Measurements from ENCODE around the gene SMIM45.
"Not testable (repeated sequence)": the region's sequence is repeated elsewhere in the genome, so short reads cannot be mapped to it uniquely, and the experiment has no call there.

The SMIM45 gene

DNA sequence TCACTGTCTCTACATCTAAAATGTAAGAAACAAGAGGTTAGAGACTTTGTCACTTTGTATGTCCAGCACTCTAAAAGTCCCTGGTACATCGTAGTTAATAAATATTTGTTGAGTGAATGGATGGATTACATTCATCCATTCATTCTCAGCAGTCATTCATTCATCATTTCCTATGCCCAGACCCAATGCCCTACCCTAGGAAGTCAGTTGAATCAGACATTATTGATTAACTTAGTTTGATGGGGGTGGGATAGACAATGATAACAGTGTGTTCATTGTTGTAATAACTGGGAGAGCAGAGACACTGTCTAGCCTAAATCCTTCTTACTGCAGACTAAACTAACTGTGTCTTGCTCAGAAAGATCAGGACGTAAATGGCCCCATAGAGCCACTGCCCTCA lies 3.8 kb upstream of the SMIM45 start:
- peaks cover 17% of the 10 kb centered on the region for H3K79me2 ChIP-seq (ENCODE audit: insufficient read depth, low read length)

DNA sequence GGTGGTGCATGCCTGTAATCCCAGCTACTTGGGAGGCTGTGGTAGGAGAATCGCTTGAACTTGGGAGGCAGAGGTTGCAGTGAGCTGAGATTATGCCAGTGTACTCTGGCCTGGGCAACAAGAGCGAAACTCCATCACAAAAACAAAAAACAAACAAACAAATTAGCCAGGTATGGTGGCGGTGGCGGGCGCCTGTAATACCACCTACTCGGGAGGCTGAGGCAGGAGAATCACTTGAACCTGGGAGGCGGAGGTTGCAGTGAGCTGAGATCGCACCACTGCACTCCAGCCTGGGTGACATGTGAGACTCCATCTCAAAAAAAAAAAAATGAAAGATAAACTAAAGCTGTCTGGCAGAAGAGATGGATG lies 3.0 kb upstream of the SMIM45 start:
- peaks cover 16 to 20% of the 10 kb centered on the region in 2 donors for H3K4me1 ChIP-seq (ENCODE audit: control insufficient read depth in 1 of 2, insufficient read depth in 2 of 2, low read length in 2 of 2)
- intact Hi-C loops (cut with micrococcal nuclease): not testable (repeated sequence)

More for the DNA sequence above, 3.8 kb upstream of the SMIM45 start:
- H3K4me2 ChIP-seq (replicated peaks; ENCODE audit: extremely low read depth, low read length, poor library complexity, severe bottlenecking): no peak overlapping the region
- Mint-ChIP-seq H3K36me3 (peaks cover 3% of the 10 kb centered on the region in 2 donors), H3K9me3 (peaks cover 0 to 1% (median 0%) of the 10 kb centered on the region in 7 donors), H3K27ac (no peak overlapping the region), H3K4me1 (peaks cover 24% of the 10 kb centered on the region), H3K4me3 (no peak overlapping the region), H3K27me3 (ENCODE audit: low read depth in 3 of 3) (peaks cover 0 to 13% (median 2%) of the 10 kb centered on the region in 3 donors)
- H3K36me3 ChIP-seq (replicated peaks in 1 of 2; ENCODE audit: control insufficient read depth in 1 of 2, insufficient read depth in 2 of 2, low read length in 2 of 2): no peaks in the 10 kb centered on the region
- H3K9me3 ChIP-seq (replicated peaks in 1 of 2; ENCODE audit: control insufficient read depth in 1 of 2, insufficient read depth in 1 of 2, low read length in 2 of 2): no peaks in the 10 kb centered on the region
- H3K27ac ChIP-seq (ENCODE audit: low read depth in 1 of 2, low read length in 2 of 2): no peak overlapping the region
- TF ChIP-seq CTCF (IDR thresholded peaks at IDR 0.05): no peak
- no CpG with 5 or more reads among the region's 2 CpGs for WGBS (ENCODE audit: insufficient coverage)
- no peak overlapping the region for H3K4me3 ChIP-seq (replicated peaks in 1 of 3; ENCODE audit: low read depth in 2 of 3, low read length in 3 of 3)
- H4K20me1 ChIP-seq (ENCODE audit: insufficient read depth, low read length): no peaks in the 10 kb centered on the region
- H2AFZ ChIP-seq (ENCODE audit: insufficient read depth, low read depth, low read length, poor library complexity, severe bottlenecking): no peak overlapping the region
- no peak for DNase-seq
- H3K4me1 ChIP-seq (ENCODE audit: control insufficient read depth in 1 of 2, insufficient read depth in 2 of 2, low read length in 2 of 2): peaks cover 22 to 27% of the 10 kb centered on the region in 2 donors
- H3K9ac ChIP-seq (ENCODE audit: insufficient read depth, low read length, poor library complexity, severe bottlenecking): no peak overlapping the region
- intact Hi-C loops (cut with micrococcal nuclease): no loop called here
- H3K27me3 ChIP-seq (ENCODE audit: control insufficient read depth in 2 of 2, insufficient read depth in 2 of 2, low read length in 2 of 2): no peaks in the 10 kb centered on the region

More for the DNA sequence above, 3.0 kb upstream of the SMIM45 start:
- not testable (repeated sequence) for H3K4me3 Mint-ChIP-seq; H3K36me3 ChIP-seq (replicated peaks in 1 of 2; ENCODE audit: control insufficient read depth in 1 of 2, insufficient read depth in 2 of 2, low read length in 2 of 2); H3K27me3 ChIP-seq (ENCODE audit: control insufficient read depth in 2 of 2, insufficient read depth in 2 of 2, low read length in 2 of 2); H3K27ac Mint-ChIP-seq; H3K36me3 Mint-ChIP-seq; H3K4me3 ChIP-seq (replicated peaks in 1 of 3; ENCODE audit: low read depth in 2 of 3, low read length in 3 of 3); H2AFZ ChIP-seq (ENCODE audit: insufficient read depth, low read depth, low read length, poor library complexity, severe bottlenecking); H3K9me3 ChIP-seq (replicated peaks in 1 of 2; ENCODE audit: control insufficient read depth in 1 of 2, insufficient read depth in 1 of 2, low read length in 2 of 2); H3K4me2 ChIP-seq (replicated peaks; ENCODE audit: extremely low read depth, low read length, poor library complexity, severe bottlenecking); H4K20me1 ChIP-seq (ENCODE audit: insufficient read depth, low read length); H3K9ac ChIP-seq (ENCODE audit: insufficient read depth, low read length, poor library complexity, severe bottlenecking); H3K9me3 Mint-ChIP-seq; DNase-seq; H3K27ac ChIP-seq (ENCODE audit: low read depth in 1 of 2, low read length in 2 of 2)
- peaks cover 17% of the 10 kb centered on the region for H3K79me2 ChIP-seq (ENCODE audit: insufficient read depth, low read length)
- peaks cover 17% of the 10 kb centered on the region for H3K4me1 Mint-ChIP-seq
- peaks cover 0 to 15% (median 2%) of the 10 kb centered on the region in 3 donors for H3K27me3 Mint-ChIP-seq (ENCODE audit: low read depth in 3 of 3)
- WGBS (ENCODE audit: insufficient coverage): 97% methylated on average over 5 of the region's 8 CpGs
